Mesendoderm (in vitro differentiated cells): ENCODE data around the gene KRT71. TPM values are rescaled to one million over a fixed set of nuclear protein-coding genes. Genes with fewer than 3 reads are reported as not detected.
A peak's percentile ranks its signal among the peaks of the same experiment; 100 is the strongest.

Experiments used
- DNase-seq: peaks from one replicate; pipeline ENCODE4 v3.0.0; 2013
- H2AK5ac ChIP-seq: 2 replicates; pipeline ENCODE4 v1.6.1; 2013; ENCODE audit warnings: low read length, inconsistent platforms
- H2BK120ac ChIP-seq: 2 replicates; pipeline ENCODE4 v1.6.1; 2013; ENCODE audit warnings: low read depth, mild to moderate bottlenecking, low read length, moderate library complexity, mixed read lengths
- H2BK15ac ChIP-seq: replicated peaks from 2 replicates; pipeline ENCODE4 v1.6.1; 2013; ENCODE audit warnings: low read depth, mild to moderate bottlenecking, moderate library complexity
- H2BK5ac ChIP-seq: 2 replicates; pipeline ENCODE4 v1.6.1; 2013; ENCODE audit warnings: low read length, inconsistent platforms
- H3K18ac ChIP-seq: 2 replicates; pipeline ENCODE4 v1.6.1; 2013; ENCODE audit warnings: mild to moderate bottlenecking, low read length, mixed read lengths
- H3K23ac ChIP-seq: one replicate; pipeline ENCODE4 v1.6.1; 2013; ENCODE audit warnings: low read length
- H3K27ac ChIP-seq: 2 replicates; pipeline ENCODE4 v1.5.1; 2013; ENCODE audit warnings: low read depth, mild to moderate bottlenecking, inconsistent platforms, low read length, moderate library complexity
- H3K27me3 ChIP-seq: 2 replicates; pipeline ENCODE4 v1.6.1; 2013; ENCODE audit warnings: low read length, control low read depth, mild to moderate bottlenecking, inconsistent platforms; ENCODE audit not compliant: insufficient read depth, poor library complexity
- H3K36me3 ChIP-seq: 2 replicates; pipeline ENCODE4 v1.6.1; 2013; ENCODE audit warnings: low read length, inconsistent platforms; ENCODE audit not compliant: control insufficient read depth, insufficient read depth
- H3K4ac ChIP-seq: one replicate; pipeline ENCODE4 v1.6.1; 2013; ENCODE audit warnings: low read depth, mild to moderate bottlenecking, low read length, moderate library complexity
- H3K4me1 ChIP-seq: 2 replicates; pipeline ENCODE4 v1.6.1; 2013; ENCODE audit warnings: low read depth, low read length, inconsistent platforms; ENCODE audit not compliant: control insufficient read depth
- H3K4me2 ChIP-seq: 2 replicates; pipeline ENCODE4 v1.6.1; 2013; ENCODE audit warnings: low read length
- H3K4me3 ChIP-seq: 2 replicates; pipeline ENCODE4 v1.5.1; 2013; ENCODE audit warnings: mild to moderate bottlenecking, low read length
- H3K56ac ChIP-seq: one replicate; pipeline ENCODE4 v1.6.1; 2013; ENCODE audit warnings: low read length
- H3K79me1 ChIP-seq: 2 replicates; pipeline ENCODE4 v1.6.1; 2013; ENCODE audit warnings: low read length, inconsistent platforms
- H3K79me2 ChIP-seq: 2 replicates; pipeline ENCODE4 v1.6.1; 2013; ENCODE audit warnings: mild to moderate bottlenecking, low read length; ENCODE audit not compliant: control insufficient read depth, insufficient read depth
- H3K9ac ChIP-seq: 2 replicates; pipeline ENCODE4 v1.6.1; 2013; ENCODE audit warnings: low read length, inconsistent platforms
- H4K5ac ChIP-seq: one replicate; pipeline ENCODE4 v1.6.1; 2013; ENCODE audit warnings: low read length
- H4K8ac ChIP-seq: one replicate; pipeline ENCODE4 v1.6.1; 2013; ENCODE audit warnings: low read depth, mild to moderate bottlenecking, control low read depth, low read length, moderate library complexity
- WGBS: extraction: QIAGEN DNeasy Blood & Tissue Kit; methylation state at CpG from one replicate; pipeline ENCODE4 v1.1.7; 2013; ENCODE audit warnings: low lambda C conversion rate, missing lambda C conversion rate; ENCODE audit not compliant: insufficient coverage; ENCODE audit errors: extremely low coverage; 5-methylcytosine and 5-hydroxymethylcytosine counted together
- polyA plus RNA-seq, 2 experiments: library from polyadenylated mRNA; stranded (reverse); fragments of 200-250 nt; gene quantifications; one replicate each; pipeline ENCODE4 v1.2.3, GENCODE V29; 2013

Gene KRT71
- polyA plus RNA-seq (2013, experiment 1 of 2): not detected
- polyA plus RNA-seq (2013, experiment 2 of 2): not detected

DNA sequence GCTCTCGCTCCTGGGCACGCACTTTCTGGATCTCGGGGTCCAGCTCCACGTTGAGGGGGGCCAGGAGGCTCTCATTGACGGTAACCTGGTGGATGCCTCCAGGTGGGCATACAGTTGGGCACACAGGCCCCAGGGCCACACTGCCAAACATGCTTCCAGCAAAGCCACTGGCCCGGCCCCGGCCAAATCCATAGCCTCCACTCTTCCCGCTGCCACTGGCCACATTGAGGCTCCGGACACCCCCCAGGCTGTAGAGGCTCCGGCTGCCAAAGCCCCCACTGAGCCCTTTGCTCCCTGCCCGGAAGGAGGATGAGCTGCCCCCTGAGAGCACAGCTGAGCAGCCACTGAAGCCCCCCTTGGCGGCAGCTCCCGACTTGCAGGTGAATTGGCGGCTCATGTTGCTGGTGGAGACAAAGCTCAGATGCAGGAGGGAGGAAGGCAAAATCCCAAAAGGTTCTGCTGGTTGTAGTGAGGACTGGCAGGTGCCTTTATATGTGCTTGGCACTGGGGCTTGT, at the start of gene KRT71:
TSS of gene KRT71 (minus strand) at position 465 of the 515 bp plus-strand sequence. CDS start at position 397, 68 bp downstream.
- Histone ChIP-seq H2BK15ac (no peak within 1 kb of the TSS), H3K56ac (no peak within 1 kb of the TSS), H3K4me3 (no peak within 1 kb of the TSS), H4K8ac (no peak within 1 kb of the TSS), H3K4me2 (no peak within 1 kb of the TSS), H3K9ac (no peak within 1 kb of the TSS), H3K27ac (no peak within 1 kb of the TSS), H3K79me1 (no peaks in the 10 kb centered on the region), H2BK5ac (no peak within 1 kb of the TSS), H3K23ac (no peak within 1 kb of the TSS), H3K4ac (no peak within 1 kb of the TSS), H3K79me2 (no peaks in the 10 kb centered on the region), H2BK120ac (no peak within 1 kb of the TSS), H2AK5ac (no peak within 1 kb of the TSS), H4K5ac (no peak within 1 kb of the TSS), H3K18ac (no peak within 1 kb of the TSS), H3K4me1 (peaks cover 2% of the 10 kb centered on the region), H3K27me3 (no peaks in the 10 kb centered on the region), H3K36me3 (no peaks in the 10 kb centered on the region)
- WGBS: no CpG with 5 or more reads among the region's 14 CpGs
- no peak for DNase-seq

- WGBS: no CpG with 5 or more reads among the region's 5 CpGs
- H3K36me3 ChIP-seq: no peaks in the 10 kb centered on the region
- H3K18ac ChIP-seq: no peak overlapping the region
- no peak overlapping the region for H3K56ac ChIP-seq
- no peaks in the 10 kb centered on the region for H3K4me1 ChIP-seq
- no peak overlapping the region for H3K23ac ChIP-seq
- H4K5ac ChIP-seq: no peak overlapping the region
- H3K79me1 ChIP-seq: no peaks in the 10 kb centered on the region
- no peak for DNase-seq
- no peaks in the 10 kb centered on the region for H3K79me2 ChIP-seq
- H2BK120ac ChIP-seq: no peak overlapping the region
- no peaks in the 10 kb centered on the region for H3K27me3 ChIP-seq
- H2BK5ac ChIP-seq: no peak overlapping the region
- H3K9ac ChIP-seq: no peak overlapping the region
- no peak overlapping the region for H2AK5ac ChIP-seq
- H3K4ac ChIP-seq: no peak overlapping the region
- no peak overlapping the region for H3K4me2 ChIP-seq
- H4K8ac ChIP-seq: no peak overlapping the region
- no peak overlapping the region for H3K27ac ChIP-seq
- no peak overlapping the region for H3K4me3 ChIP-seq
- H2BK15ac ChIP-seq: no peak overlapping the region
Measured at GRCh38 chr12:52602552-52602951, 49.6 kb upstream of the KRT71 start.

DNA sequence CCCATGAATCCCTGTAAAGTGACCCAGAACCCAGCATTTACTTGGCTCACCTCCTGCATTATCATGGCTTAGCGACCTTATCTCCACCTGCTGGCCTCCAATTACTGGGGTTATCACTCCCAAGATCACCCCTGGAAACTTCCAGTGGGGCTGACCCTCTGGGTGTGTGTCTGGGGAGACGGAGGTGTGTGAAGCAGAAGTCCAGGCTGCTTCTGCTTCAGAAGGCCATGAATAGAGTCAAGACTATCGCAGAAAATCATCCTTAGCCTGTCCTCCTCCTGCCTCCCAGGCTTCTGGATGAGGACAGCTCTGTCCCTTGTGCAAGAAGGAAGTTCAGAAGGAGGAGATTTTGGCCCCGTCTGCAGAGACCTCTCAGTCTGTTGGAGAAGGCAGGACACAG, 48.7 kb upstream of the KRT71 start:
- Histone ChIP-seq H3K4me1 (no peaks in the 10 kb centered on the region), H3K27me3 (no peaks in the 10 kb centered on the region), H3K4ac (no peak overlapping the region), H3K23ac (no peak overlapping the region), H3K36me3 (no peaks in the 10 kb centered on the region), H2BK5ac (no peak overlapping the region), H3K18ac (no peak overlapping the region), H2AK5ac (no peak overlapping the region), H3K4me2 (no peak overlapping the region), H3K4me3 (no peak overlapping the region), H3K27ac (no peak overlapping the region), H3K79me2 (no peaks in the 10 kb centered on the region), H4K8ac (no peak overlapping the region), H3K9ac (no peak overlapping the region), H2BK15ac (no peak overlapping the region), H4K5ac (no peak overlapping the region), H2BK120ac (no peak overlapping the region), H3K56ac (no peak overlapping the region), H3K79me1 (no peaks in the 10 kb centered on the region)
- no CpG with 5 or more reads among the region's 4 CpGs for WGBS
- DNase-seq: peak; percentile 11

DNA sequence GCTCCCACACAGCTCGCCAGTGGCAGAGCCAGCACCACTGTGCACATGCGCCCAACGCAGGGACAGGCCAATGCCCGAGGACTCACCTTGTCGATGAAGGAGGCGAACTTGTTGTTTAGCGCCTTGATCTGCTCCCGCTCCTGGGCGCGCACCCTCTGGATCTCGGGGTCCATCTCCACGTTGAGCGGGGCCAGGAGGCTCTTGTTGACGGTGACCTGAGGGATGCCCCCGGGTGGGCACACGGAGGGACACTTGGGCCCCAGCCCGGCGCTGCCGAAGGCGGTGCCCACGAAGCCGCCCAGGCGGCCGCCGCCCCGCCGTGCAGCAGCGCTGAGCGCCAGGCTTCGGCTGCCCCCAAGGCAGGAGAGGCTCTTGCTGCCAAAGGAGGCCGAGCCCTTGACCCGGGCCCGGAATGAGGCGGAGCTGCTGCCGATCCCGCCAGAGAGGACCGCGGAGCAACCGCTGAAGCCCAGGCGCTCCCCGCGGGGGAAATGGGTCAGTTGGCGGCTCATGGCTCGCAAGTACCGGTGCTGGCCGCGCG, 48.1 kb upstream of the KRT71 start, which contains the start of gene KRT72:
TSS of gene KRT72 (minus strand) at position 523 of the 541 bp plus-strand sequence. CDS start at position 512, 11 bp downstream.
- no peak within 1 kb of the TSS for H3K4me3 ChIP-seq
- H4K5ac ChIP-seq: no peak within 1 kb of the TSS
- WGBS: no CpG with 5 or more reads among the region's 48 CpGs
- no peak within 1 kb of the TSS for H2BK15ac ChIP-seq
- no peaks in the 10 kb centered on the region for H3K27me3 ChIP-seq
- no peak within 1 kb of the TSS for H2BK5ac ChIP-seq
- no peak within 1 kb of the TSS for H3K23ac ChIP-seq
- H3K36me3 ChIP-seq: no peaks in the 10 kb centered on the region
- no peaks in the 10 kb centered on the region for H3K79me1 ChIP-seq
- no peak for DNase-seq
- H3K4me1 ChIP-seq: no peaks in the 10 kb centered on the region
- H3K27ac ChIP-seq: no peak within 1 kb of the TSS
- no peak within 1 kb of the TSS for H3K18ac ChIP-seq
- no peak within 1 kb of the TSS for H3K56ac ChIP-seq
- H3K79me2 ChIP-seq: no peaks in the 10 kb centered on the region
- H3K4ac ChIP-seq: no peak within 1 kb of the TSS
- H4K8ac ChIP-seq: no peak within 1 kb of the TSS
- H3K9ac ChIP-seq: no peak within 1 kb of the TSS
- H2AK5ac ChIP-seq: no peak within 1 kb of the TSS
- no peak within 1 kb of the TSS for H2BK120ac ChIP-seq
- H3K4me2 ChIP-seq: no peak within 1 kb of the TSS

- H3K4ac ChIP-seq: no peak overlapping the region
- H3K36me3 ChIP-seq: no peaks in the 10 kb centered on the region
- H4K8ac ChIP-seq: no peak overlapping the region
- DNase-seq: no peak
- H3K18ac ChIP-seq: no peak overlapping the region
- H2BK120ac ChIP-seq: no peak overlapping the region
- H3K79me2 ChIP-seq: no peaks in the 10 kb centered on the region
- no peak overlapping the region for H3K4me2 ChIP-seq
- no peak overlapping the region for H3K27ac ChIP-seq
- no peak overlapping the region for H3K23ac ChIP-seq
- no peak overlapping the region for H3K4me3 ChIP-seq
- no peaks in the 10 kb centered on the region for H3K79me1 ChIP-seq
- H2AK5ac ChIP-seq: no peak overlapping the region
- H3K56ac ChIP-seq: no peak overlapping the region
- no peaks in the 10 kb centered on the region for H3K4me1 ChIP-seq
- no peak overlapping the region for H4K5ac ChIP-seq
- no CpG with 5 or more reads among the region's 12 CpGs for WGBS
- no peak overlapping the region for H3K9ac ChIP-seq
- H3K27me3 ChIP-seq: no peaks in the 10 kb centered on the region
- H2BK5ac ChIP-seq: no peak overlapping the region
- H2BK15ac ChIP-seq: no peak overlapping the region
Measured at GRCh38 chr12:52600475-52600874, 47.5 kb upstream of the KRT71 start.

GRCh38 chr12:52600071-52600470, 47.1 kb upstream of the KRT71 start:
- Histone ChIP-seq H2BK120ac (no peak overlapping the region), H3K36me3 (no peaks in the 10 kb centered on the region), H3K4me2 (no peak overlapping the region), H3K18ac (no peak overlapping the region), H3K4me1 (no peaks in the 10 kb centered on the region), H3K56ac (no peak overlapping the region), H3K79me2 (no peaks in the 10 kb centered on the region), H3K23ac (no peak overlapping the region), H3K79me1 (no peaks in the 10 kb centered on the region), H3K4me3 (no peak overlapping the region), H3K4ac (no peak overlapping the region), H2BK5ac (no peak overlapping the region), H2BK15ac (no peak overlapping the region), H3K9ac (no peak overlapping the region), H3K27me3 (no peaks in the 10 kb centered on the region), H4K5ac (no peak overlapping the region), H4K8ac (no peak overlapping the region), H2AK5ac (no peak overlapping the region), H3K27ac (no peak overlapping the region)
- no CpG with 5 or more reads among the region's 2 CpGs for WGBS
- DNase-seq: no peak
